ENCODE measurements around the gene ESR1. TPM values are rescaled to one million over a fixed set of nuclear protein-coding genes. Genes with fewer than 3 reads are reported as not detected.

ESR1 gene
- total RNA-seq, 4 donors from 2014 or later = 2.1 to 6.9 (median 5.2) TPM

GRCh38 chr6:152110886-152111820 is 303.7 kb downstream of the ESR1 start:
- Histone ChIP-seq H3K9me3 (no peaks in the 10 kb centered on the region), H3K36me3 (no peaks in the 10 kb centered on the region), H3K27ac (peak overlapping the region in 2 of 4 donors; percentile 60 to 66), H3K4me3 (no peak overlapping the region), H3K4me1 (peaks cover 0 to 23% (median 3%) of the 10 kb centered on the region in 4 donors), H3K27me3 (no peaks in the 10 kb centered on the region)
- peak in 1 of 2 donors; percentile 31 for DNase-seq (ENCODE audit: low spot score in 2 of 2)
- WGBS, 2 donors = 32 to 47% methylated on average over 20 of the region's 20 CpGs
- no peak for TF ChIP-seq CTCF (IDR thresholded peaks at IDR 0.05)
- TF ChIP-seq EP300 (IDR thresholded peaks at IDR 0.05) = peak in 1 of 2 donors; percentile 45
- no peak for TF ChIP-seq POLR2A (IDR thresholded peaks at IDR 0.05)

GRCh38 chr6:152112491-152113261 is 305.2 kb downstream of the ESR1 start:
- 75 to 84% methylated on average over 15 of the region's 15 CpGs for WGBS, 2 donors
- Histone ChIP-seq H3K9me3 (no peaks in the 10 kb centered on the region), H3K27ac (peak overlapping the region in 2 of 4 donors; percentile 9 to 60), H3K4me1 (peaks cover 0 to 31% (median 6%) of the 10 kb centered on the region in 4 donors), H3K4me3 (peak overlapping the region in 1 of 4 donors; percentile 2), H3K27me3 (no peaks in the 10 kb centered on the region), H3K36me3 (no peaks in the 10 kb centered on the region)
- peak; percentile 56 to 61 for DNase-seq (ENCODE audit: low spot score in 2 of 2)
- TF ChIP-seq EP300 (IDR thresholded peaks at IDR 0.05) (no peak), POLR2A (IDR thresholded peaks at IDR 0.05) (no peak), CTCF (IDR thresholded peaks at IDR 0.05) (no peak)

GRCh38 chr6:152117156-152118133 is 310.0 kb downstream of the ESR1 start:
- peaks cover 0 to 11% (median 2%) of the 10 kb centered on the region in 4 donors for H3K4me1 ChIP-seq
- no peak overlapping the region for H3K27ac ChIP-seq
- TF ChIP-seq POLR2A (IDR thresholded peaks at IDR 0.05) (no peak), CTCF (IDR thresholded peaks at IDR 0.05) (no peak), EP300 (IDR thresholded peaks at IDR 0.05) (no peak)
- 28 to 32% methylated on average over 9 of the region's 9 CpGs for WGBS, 2 donors
- no peaks in the 10 kb centered on the region for H3K9me3 ChIP-seq
- peaks cover 0 to 37% (median 0%) of the 10 kb centered on the region in 3 donors for H3K36me3 ChIP-seq
- DNase-seq (ENCODE audit: low spot score in 2 of 2) = no peak
- no peak overlapping the region for H3K4me3 ChIP-seq
- H3K27me3 ChIP-seq = no peaks in the 10 kb centered on the region

GRCh38 chr6:152118224-152118623 is 310.7 kb downstream of the ESR1 start:
- no peak overlapping the region for H3K27ac ChIP-seq
- TF ChIP-seq CTCF (IDR thresholded peaks at IDR 0.05) (no peak), EP300 (IDR thresholded peaks at IDR 0.05) (no peak), POLR2A (IDR thresholded peaks at IDR 0.05) (no peak)
- no peak for DNase-seq (ENCODE audit: low spot score in 2 of 2)
- H3K27me3 ChIP-seq = no peaks in the 10 kb centered on the region
- no peak overlapping the region for H3K4me3 ChIP-seq
- H3K36me3 ChIP-seq = peaks cover 0 to 41% (median 0%) of the 10 kb centered on the region in 3 donors
- H3K4me1 ChIP-seq = peaks cover 0 to 7% (median 2%) of the 10 kb centered on the region in 4 donors
- 90 to 96% methylated on average over 3 of the region's 3 CpGs for WGBS, 2 donors
- no peaks in the 10 kb centered on the region for H3K9me3 ChIP-seq

Measured in tibial nerve (tissue), 4 donors.